HG02852 (cell line): ENCODE results near the gene RALA.

Source experiments
- ATAC-seq: cut with Tn5 transposase; IDR thresholded peaks from one replicate; pipeline ENCODE4 v1.9.1; 2021; ENCODE audit warnings: mild to moderate bottlenecking, moderate library complexity; ENCODE audit not compliant: unreplicated experiment

The RALA gene, protein sequence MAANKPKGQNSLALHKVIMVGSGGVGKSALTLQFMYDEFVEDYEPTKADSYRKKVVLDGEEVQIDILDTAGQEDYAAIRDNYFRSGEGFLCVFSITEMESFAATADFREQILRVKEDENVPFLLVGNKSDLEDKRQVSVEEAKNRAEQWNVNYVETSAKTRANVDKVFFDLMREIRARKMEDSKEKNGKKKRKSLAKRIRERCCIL

DNA sequence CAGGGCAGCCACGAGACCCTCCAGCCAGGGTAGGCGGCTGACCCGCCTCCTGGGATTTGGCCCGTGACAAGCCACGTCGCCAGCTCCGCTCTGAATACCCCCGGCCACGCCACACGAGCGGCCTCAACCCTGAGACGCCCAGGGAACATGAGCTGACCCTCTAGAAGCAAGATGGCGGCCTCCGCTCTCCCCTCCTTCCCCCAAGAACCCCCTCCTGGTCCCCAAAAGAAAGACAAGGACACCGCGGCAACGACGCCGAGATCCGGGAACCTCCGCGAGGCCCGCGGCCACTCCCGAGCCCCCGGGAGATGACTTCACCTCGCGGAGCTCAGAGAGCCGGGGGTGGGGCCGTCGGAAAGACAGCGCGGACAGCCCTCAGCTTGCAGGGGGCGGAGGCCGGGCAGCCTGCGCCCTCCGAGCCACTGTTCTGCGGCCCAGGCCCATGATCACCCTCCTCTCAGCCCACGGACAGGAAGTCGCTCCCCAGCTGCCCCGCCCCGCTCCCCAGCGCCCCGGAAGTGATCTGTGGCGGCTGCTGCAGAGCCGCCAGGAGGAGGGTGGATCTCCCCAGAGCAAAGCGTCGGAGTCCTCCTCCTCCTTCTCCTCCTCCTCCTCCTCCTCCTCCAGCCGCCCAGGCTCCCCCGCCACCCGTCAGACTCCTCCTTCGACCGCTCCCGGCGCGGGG lies at the start of gene RALA:
TSS of gene RALA (plus strand) at position 526 of the 685 bp plus-strand sequence. CDS start 63,096 bp downstream, outside the sequence.
- peak; percentile 93 for ATAC-seq

DNA sequence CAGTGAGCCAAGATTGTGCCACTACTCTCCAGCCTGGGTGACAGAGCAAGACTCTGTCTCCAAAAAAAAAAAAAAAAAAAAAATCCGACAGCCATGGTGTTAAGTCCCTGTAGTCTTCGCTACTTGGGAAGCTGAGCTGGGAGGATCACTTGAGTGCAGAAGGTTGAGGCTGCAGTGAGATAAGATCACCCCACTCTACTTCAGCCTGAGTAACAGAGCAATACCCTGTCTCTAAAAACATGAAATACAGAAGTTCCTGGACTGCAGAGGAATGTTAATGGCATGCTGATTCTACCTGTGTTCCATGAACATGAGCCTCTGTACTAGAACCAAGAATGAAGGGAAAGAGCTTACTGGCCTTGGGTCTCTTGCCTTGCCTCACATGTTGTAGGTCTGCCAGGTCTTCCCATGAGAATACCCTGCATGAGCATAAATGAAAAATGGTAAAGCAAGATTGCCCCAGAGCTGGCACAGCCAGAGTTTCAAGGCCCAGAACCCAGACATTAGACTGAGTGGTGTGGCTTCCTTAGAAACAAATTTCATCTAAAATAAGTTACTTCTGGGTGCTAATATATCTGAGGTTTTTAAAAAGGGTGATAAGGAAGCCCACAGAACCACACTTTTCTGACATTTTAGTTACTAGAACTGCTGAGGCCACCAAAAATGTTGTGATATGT lies 48.6 kb upstream of the RALA start:
- ATAC-seq = no peak

DNA sequence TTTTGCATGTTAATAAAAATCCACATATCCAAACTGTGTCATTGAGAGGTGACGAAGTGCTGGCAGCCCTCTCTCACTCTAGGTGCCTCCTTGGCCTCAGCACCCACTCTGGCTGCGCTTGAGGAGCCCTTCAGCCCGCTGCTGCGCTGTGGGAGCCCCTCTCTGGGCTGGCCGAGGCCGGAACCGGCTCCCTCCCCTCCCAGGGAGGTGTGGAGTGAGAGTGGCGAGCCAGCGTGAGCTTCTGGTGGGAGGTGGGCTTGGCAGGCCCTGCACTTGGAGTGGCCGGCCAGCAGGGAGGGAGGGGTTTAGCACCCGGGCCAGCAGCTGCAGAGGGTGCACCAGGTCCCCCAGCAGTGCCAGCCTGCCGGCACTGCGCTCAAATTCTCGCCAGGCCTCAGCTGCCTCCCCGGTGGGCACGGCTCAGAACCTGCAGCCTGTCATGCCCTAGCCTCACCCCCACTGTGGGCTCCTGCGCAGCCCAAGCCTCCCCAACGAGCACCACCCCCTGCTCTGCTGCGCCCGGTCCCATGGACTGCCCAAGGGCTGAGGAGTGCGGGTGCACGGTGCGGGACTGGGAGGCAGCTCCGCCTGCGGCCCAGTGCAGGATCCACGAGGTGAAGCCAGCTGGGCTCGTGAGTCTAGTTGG lies 46.0 kb upstream of the RALA start:
- no peak for ATAC-seq

DNA sequence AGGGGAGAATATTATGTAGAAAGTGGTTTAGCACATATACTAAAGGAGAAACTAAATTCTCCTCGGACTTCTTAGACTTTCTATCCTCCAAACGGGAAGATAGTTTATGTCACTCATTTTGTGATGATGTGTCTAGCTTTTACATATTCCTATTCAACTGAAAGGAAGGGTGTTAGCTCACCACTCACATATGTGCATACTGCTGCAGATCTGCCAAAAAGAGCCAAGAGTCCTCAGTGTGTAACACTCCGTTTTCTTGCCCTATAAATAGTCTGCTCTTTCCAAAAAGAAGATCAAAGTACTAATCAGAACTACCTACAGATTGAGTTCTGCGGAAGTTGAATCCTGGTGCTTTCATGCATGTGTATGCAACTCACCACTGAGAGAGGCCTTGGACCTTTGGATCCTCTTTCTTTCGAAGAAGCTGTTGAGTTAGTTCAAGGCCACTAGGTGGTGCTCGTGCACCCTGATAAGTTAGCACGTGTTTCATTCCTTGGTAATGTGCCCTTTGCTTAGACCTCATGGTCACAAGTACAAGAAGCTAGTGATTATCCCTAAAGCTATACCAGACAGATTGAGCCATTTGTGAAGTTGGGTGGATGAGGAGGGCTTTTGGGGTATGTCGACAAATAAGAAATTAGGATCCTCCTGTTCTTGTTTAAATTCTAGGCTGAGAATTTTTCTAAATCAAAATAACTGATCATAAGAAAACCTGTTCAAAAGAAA lies 43.1 kb upstream of the RALA start:
- peak; percentile 97 for ATAC-seq

DNA sequence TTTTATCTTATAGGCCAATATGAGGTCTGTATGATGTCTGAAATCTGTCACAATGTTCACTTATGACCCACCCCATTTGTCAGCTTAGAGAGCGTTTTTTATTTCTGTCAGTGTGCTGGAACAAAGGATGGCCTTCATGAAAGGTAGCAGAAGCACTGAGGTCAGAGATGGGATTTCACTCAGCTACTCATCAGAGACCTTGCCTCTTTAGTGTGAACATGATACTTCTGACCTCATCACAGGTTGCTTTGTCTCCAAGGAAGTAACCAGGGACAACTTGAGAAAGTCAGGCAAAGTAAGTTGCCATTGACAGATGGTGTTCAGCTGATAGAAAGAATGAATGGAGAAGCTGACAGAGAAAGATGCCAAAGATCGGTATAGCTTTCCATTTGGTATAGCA lies 40.8 kb upstream of the RALA start:
- ATAC-seq = no peak

DNA sequence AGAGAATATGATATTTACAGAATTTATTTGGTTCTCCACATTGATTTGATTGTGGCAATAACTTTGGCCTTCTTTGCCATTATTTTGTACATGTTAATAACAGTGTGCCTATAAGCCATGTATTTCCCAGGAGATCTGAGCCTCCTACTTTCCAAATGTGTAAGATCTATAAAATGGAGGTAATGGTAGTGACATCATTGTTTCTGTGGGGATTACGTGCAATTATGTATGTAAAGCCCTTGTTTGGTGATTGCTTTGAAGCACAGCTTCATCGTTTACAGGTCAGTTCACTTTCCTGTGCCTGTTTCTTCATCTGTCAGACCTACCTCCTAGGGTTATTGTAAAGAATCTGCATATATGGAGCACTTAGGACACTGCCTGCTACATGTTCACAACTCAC lies 39.8 kb upstream of the RALA start:
- no peak for ATAC-seq

DNA sequence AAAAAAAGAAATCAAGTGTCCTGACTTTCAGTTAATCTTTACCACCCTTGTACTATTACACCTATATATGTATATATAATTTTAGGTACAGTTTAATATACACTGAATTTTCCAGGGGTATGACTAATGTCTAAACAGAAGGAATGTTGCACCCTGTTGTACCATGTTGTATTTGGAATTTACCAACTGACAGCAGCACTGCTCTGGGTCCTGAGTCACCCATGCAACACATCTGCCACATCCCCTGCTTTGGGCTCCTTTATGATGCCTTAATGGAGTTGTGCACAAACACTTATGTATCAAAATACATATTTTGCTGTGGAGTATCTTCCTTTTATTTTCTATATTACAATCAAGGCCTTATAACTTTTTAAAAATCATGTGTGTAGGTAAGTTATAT lies 36.0 kb upstream of the RALA start:
- no peak for ATAC-seq

DNA sequence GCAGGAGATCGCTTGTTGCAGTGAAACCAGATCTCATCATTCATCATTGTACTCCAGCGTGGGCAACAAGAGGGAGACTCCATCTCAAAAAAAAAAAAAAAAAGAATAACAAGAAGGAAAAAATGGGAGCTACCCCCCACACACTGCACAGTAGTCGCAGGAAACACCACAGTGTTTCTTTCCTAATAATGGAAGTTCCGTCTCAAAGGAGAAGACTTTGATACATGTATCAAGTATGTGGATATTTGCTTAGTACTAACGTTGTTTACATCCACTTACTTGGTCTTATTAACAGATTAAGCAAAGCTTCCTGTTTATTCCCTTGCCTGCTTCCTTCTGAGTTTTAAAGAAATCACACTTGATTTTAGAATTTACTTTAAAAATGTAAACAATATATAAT lies 35.0 kb upstream of the RALA start:
- ATAC-seq = no peak

DNA sequence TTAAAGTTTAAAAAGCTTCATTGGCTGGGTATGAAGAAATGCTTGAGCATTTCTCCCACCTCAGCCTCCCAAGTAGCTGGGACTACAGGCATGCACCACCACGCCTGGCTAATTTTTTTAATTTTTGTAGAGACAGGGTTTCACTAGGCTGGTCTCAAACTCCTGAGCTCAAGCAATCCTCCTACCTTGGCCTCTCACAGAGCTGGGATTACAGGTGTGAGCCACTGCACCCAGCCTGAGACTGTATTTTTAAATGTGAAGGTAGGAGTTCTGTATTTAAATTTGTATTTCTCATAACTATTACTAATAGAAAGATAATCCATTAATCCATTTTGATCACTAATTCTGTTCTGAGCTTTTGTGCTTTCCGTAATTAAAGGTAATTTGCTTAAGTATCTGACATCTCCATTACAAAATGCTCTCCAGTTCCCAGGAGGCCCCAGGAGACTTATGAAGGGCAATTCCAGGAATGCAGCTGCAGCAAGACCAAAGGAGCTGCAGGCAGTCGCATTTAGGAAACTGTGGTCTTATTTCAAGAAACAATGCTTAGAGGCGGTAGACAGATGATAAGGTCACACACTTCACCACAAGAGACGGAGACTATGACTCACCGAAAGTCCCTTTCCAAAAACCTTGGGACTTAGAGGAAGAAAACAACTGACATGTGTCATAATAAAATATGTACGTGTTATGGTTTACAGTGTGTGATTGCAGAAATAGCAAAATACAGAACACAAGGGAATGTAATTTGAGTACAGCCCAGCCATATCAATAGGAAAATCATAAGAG lies 33.9 kb upstream of the RALA start:
- peak; percentile 97 for ATAC-seq

DNA sequence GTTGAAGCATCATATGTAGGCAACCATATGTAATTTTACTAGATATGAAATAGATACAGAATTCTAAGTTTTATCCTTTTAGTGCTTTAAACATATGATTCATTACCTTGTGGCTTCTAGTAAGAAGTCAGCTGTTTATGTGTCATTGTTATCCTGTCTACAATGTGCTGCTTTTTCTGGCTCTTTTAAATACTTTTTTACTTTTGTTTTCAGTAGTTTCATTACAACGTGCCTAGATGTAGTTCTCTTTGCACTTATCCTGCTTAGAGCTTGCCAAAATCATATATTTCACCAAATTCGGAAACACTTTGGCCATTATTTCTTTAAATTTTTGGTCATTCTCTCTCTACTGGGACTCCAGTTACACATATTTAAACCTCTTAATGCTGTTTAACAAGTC lies 30.8 kb upstream of the RALA start:
- no peak for ATAC-seq

DNA sequence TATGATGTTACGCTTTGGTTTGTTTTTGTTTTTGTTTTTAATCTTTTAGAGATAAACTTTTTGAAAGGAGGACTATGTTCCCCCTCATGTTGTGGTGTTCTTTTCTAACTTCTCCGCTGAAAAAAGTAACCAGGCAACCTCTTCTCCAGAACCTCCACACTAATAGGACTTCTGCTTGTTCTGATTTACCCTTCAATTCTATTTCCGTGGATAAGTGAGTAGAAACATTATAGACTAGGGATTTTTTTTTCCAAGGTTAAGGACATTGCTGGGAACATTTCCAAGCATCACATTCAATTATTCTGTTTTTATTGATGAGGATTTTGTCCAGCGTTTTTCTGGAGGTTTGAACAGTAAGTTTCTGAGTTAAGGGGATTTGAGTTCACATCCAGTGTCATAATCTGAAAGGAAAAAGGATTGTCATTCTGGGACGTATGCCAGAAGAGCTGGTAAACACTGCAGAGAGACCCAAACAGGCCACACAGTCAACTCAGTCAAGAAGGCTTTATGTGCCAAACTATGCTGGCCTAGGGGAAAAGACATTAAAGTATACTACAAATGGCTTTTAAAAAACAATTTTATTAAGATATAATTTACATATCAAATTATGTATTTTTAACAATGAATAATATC lies 28.3 kb upstream of the RALA start:
- ATAC-seq = no peak

DNA sequence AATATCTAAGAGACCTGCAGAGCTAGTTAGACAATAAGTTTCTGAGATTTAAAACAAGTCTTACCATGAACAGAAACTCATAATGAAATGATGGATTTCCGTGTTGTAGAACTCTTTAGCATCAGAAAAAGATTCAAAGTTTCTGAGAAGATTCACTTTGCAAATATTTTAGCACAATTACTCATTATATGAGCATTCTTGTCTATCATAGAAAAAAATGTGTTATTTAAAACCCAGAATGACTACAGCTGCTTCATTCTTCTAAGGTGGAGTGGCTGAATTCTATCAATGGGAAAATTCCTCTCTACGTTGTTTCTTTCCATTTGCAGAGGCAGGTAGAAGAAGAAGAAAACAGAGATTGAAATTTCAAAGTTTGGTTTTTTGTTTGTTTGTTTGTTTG lies 21.0 kb upstream of the RALA start:
- ATAC-seq = no peak

DNA sequence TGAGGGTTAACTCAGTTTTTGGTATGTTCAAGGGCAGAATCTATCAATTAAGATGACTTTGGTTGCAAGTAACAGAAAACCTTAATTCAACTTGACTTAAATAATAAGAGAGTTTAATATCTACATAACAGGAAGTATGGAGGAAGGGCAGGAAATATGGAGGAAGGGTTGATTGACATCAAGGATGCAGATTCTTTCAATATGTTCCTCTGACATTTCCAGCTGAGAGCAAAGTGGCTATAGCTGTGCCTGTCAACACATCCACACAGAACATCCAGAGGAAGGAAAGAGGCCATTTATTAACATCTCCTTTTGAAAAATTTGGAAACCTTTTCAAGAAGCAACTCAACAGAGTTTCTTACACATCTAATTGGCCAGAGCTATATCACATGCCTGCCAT lies 19.4 kb upstream of the RALA start:
- ATAC-seq = no peak

DNA sequence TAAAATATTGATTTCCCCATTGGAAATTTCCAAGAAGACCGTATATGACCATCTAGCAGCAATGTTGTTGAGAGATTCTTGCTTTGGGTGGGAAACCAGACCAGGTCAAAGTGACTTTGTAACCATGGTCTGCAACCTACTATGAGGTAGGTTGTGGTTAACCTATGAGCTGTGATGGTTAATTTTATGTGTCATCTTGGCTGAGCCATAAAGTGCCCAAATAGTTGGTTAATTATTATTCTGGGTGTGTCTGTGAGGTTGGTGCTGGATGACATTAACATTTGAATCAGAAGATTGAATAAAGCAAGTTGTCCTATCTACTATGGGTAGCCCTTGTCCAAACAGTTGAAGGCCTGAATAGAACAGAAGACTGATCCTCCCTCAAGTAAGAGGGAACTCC lies 18.3 kb upstream of the RALA start:
- ATAC-seq = no peak

DNA sequence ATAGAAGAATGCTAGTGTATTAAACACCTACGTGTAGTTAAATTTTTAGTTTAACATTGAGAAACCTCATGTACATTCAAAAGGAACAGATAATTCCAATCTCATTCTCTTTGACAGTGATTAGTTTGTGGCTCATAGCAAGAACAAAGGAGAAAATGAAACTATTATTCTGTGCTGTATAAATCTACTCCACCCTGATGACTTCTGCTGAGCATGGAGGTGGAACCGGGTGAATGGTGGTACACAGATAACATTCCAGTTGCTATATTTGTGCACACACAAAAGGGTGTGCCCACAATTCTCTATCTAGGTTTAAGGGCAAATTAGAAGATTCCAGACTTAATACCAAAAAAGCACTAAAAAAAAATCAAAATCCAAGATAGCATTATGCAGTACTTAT lies 17.0 kb upstream of the RALA start:
- ATAC-seq = no peak

DNA sequence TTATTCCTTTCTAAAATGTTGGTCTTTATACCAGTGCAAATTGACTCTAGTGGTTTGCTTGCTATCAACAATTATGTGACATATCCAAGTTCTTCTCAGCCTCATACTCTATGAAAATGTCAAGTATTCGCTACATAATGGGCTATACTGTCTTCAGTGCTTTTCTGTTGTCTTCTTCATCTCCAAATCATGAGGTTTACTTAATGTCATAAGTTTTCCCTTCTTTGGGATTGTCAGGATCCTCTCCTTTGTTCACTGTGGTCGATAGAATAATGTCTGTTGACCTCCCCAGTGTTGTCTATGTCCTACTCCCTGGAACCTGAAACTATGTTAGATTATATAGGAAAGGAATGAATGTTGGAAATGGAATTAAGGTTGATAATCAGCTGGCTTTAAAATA lies 16.4 kb upstream of the RALA start:
- ATAC-seq = no peak

DNA sequence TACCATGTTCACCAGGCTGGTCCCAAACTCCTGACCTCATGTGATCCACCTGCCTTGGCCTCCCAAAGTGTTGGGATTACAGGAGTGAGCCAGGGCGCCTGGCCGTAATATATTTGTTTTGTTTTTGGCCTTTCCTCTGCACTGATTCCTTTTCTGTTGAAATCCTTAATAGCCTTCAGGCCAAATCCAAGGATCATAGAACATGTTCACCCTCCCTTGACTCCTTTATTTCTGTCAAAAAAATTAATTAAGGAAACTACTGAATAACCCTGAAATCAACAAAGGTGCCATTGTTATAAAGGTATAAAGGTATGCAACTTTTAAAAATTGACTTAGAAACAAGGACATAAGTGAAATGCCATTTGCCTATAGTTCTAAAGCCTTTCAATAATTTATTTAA lies 15.5 kb upstream of the RALA start:
- ATAC-seq = no peak

DNA sequence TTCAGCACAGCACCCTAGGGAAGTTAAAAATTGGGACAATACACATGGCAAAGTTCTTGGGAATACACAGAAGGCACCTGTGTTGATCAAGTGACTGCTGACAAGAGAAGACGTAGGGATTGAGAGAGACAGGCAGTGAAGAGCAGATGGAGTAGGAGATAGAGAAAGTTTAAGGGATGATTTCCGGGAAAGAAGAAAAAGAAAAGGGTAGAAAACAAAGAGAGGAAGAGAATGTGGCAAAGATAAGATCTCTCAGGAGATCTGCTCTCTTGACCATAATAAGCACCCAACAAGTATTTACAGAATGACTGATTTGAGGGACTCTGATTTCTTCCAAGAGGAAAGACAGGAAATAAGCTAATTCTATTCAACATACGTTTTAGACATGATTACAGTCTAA lies 15.1 kb upstream of the RALA start:
- ATAC-seq = no peak

DNA sequence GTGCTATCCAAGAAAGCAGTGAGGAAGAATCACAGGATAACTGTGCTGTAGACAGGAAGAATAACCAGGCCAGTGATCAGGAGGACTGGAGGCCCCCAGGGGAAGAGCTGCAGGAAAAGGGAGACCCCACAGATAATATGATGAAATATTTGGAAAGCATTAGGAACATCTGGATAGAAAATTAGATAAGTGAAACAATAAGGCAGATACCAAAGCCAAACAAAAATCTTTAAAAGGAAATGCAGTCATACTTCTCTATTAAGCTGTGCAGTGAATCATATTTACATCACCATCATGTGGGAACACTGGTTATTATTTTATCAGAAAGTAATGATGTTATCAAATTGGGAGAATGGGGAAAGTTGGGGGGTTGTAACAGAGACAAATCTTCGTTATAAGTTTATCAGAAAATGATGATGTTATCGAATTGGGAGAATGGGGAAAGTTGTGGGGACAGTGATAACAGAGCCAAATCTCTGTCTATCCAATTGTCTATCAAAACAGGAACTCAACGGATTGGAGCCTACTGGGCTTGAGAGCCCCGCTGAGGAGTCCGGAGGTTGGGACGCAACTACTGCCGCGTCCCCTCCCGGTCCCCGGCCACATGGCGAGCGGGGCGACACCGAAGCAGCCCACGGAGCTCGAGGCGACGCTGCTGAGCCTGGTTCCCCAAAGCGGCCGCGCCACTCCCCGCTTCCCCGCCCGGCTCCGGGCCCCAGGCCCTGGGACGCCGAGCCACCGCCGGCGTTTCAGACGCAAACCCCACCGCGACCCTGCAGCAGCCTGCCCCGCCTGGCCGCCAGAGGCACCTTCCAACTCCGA lies 14.0 kb upstream of the RALA start:
- ATAC-seq = peak; percentile 64
